GM19463 (cell line): ENCODE results near the gene MYO1D.
"Not testable (repeated sequence)": the region's sequence is repeated elsewhere in the genome, so short reads cannot be mapped to it uniquely, and the experiment has no call there.

Experiments used
- ATAC-seq: cut with Tn5 transposase; IDR thresholded peaks from one replicate; pipeline ENCODE4 v1.9.1; 2021; ENCODE audit warnings: mild to moderate bottlenecking, moderate library complexity; ENCODE audit not compliant: unreplicated experiment

The MYO1D gene

GRCh38 chr17:32742681-32743538 is 134.0 kb downstream of the MYO1D start:
- no peak for ATAC-seq

GRCh38 chr17:32741381-32741780 is 135.5 kb downstream of the MYO1D start:
- no peak for ATAC-seq

- ATAC-seq, result no peak
Observed at GRCh38 chr17:32739722-32740121, 137.2 kb downstream of the MYO1D start.

GRCh38 chr17:32739151-32739550 is 137.8 kb downstream of the MYO1D start:
- not testable (repeated sequence) for ATAC-seq

GRCh38 chr17:32733401-32733800 is 143.5 kb downstream of the MYO1D start:
- ATAC-seq, result no peak

- ATAC-seq, result no peak
Observed at GRCh38 chr17:32732900-32733299, 144.0 kb downstream of the MYO1D start.

- no peak for ATAC-seq
Observed at GRCh38 chr17:32732296-32732642, 144.7 kb downstream of the MYO1D start.

- no peak for ATAC-seq
Observed at GRCh38 chr17:32731556-32732295, 145.2 kb downstream of the MYO1D start.

- ATAC-seq, result no peak
Observed at GRCh38 chr17:32727681-32728080, 149.2 kb downstream of the MYO1D start.

- ATAC-seq, result no peak
Observed at GRCh38 chr17:32725697-32726096, 151.2 kb downstream of the MYO1D start.

GRCh38 chr17:32723310-32723955 is 153.5 kb downstream of the MYO1D start:
- ATAC-seq, result no peak

GRCh38 chr17:32722733-32723132 is 154.2 kb downstream of the MYO1D start:
- no peak for ATAC-seq

- no peak for ATAC-seq
Observed at GRCh38 chr17:32720671-32721070, 156.3 kb downstream of the MYO1D start.

- ATAC-seq, result no peak
Observed at GRCh38 chr17:32719689-32720088, 157.2 kb downstream of the MYO1D start.

GRCh38 chr17:32714922-32715321 is 162.0 kb downstream of the MYO1D start:
- not testable (repeated sequence) for ATAC-seq

- ATAC-seq, result not testable (repeated sequence)
Observed at GRCh38 chr17:32714206-32714605, 162.7 kb downstream of the MYO1D start.

GRCh38 chr17:32713081-32713480 is 163.8 kb downstream of the MYO1D start:
- ATAC-seq, result no peak

- no peak for ATAC-seq
Observed at GRCh38 chr17:32709562-32709961, 167.4 kb downstream of the MYO1D start.

GRCh38 chr17:32701871-32702270 is 175.1 kb downstream of the MYO1D start:
- no peak for ATAC-seq

- ATAC-seq, result no peak
Observed at GRCh38 chr17:32699247-32699646, 177.7 kb downstream of the MYO1D start.

- no peak for ATAC-seq
Observed at GRCh38 chr17:32697728-32698625, 178.9 kb downstream of the MYO1D start.
